Activated CD8-positive, alpha-beta T cell treated with anti-CD3 and anti-CD28 coated beads for 36 hours (primary cell): ENCODE measurements around the gene ADRA2C. TPM values are rescaled to one million over a fixed set of nuclear protein-coding genes. Genes with fewer than 3 reads are reported as not detected.

Experiments
- ATAC-seq: fragments of 200-7000 bp; cut with Tn5 transposase; one replicate; pipeline ENCODE4 v1.10.0; 2021; ENCODE audit warnings: mild to moderate bottlenecking, moderate library complexity
- CTCF ChIA-PET: fragments of 350-600 bp; sonication (Branson Sonifier 250); formaldehyde crosslinking; loops from one replicate; lab custom pipeline; 2021; ENCODE audit warnings: antibody characterized with exemption; lab: Charles Lee
- POLR2A ChIA-PET: fragments of 350-600 bp; sonication (Branson Sonifier 250); formaldehyde crosslinking; loops from one replicate; lab custom pipeline; 2021; ENCODE audit warnings: antibody characterized with exemption; lab: Charles Lee
- DNase-seq: peaks from one replicate; pipeline ENCODE4 v3.0.0-alpha.2; 2020
- H3K27ac Mint-ChIP-seq: one replicate; pipeline ENCODE4 v1.8.0; 2021; ENCODE audit warnings: mild to moderate bottlenecking, mixed read lengths
- H3K27me3 Mint-ChIP-seq: one replicate; pipeline ENCODE4 v1.8.0; 2021; ENCODE audit warnings: mixed read lengths
- H3K36me3 Mint-ChIP-seq: one replicate; pipeline ENCODE4 v1.8.0; 2021; ENCODE audit warnings: low read depth, mixed read lengths
- H3K4me1 Mint-ChIP-seq: one replicate; pipeline ENCODE4 v1.8.0; 2021; ENCODE audit warnings: low read depth, mixed read lengths
- H3K4me3 Mint-ChIP-seq: one replicate; pipeline ENCODE4 v1.8.0; 2021; ENCODE audit warnings: mild to moderate bottlenecking, moderate library complexity, mixed read lengths
- H3K9me3 Mint-ChIP-seq: one replicate; pipeline ENCODE4 v1.8.0; 2021; ENCODE audit warnings: mixed read lengths
- intact Hi-C: fragments of 100-400 bp; cut with micrococcal nuclease; formaldehyde crosslinking; loops from one replicate; pipeline ENCODE4 v1.10.0; 2022
- total RNA-seq, 2 experiments: library from RNA; stranded (reverse); gene quantifications; one replicate each; pipeline ENCODE4 v1.2.3, GENCODE V29; 2021
- TF ChIP-seq, protein P1 (sequence below): fragments of 200-600 bp; IDR thresholded peaks from one replicate; pipeline ENCODE4 v1.8.0; 2022; ENCODE audit warnings: antibody characterized with exemption, mild to moderate bottlenecking

ADRA2C gene
- total RNA-seq, 2 experiments from 2014 or later: 0.27 TPM; not detected in 1

GRCh38 chr4:3719836-3720235 lies 46.3 kb upstream of the ADRA2C start:
- H3K9me3 Mint-ChIP-seq: peaks cover 4% of the 10 kb centered on the region
- intact Hi-C loops: no loop called here
- TF ChIP-seq, protein P1, sequence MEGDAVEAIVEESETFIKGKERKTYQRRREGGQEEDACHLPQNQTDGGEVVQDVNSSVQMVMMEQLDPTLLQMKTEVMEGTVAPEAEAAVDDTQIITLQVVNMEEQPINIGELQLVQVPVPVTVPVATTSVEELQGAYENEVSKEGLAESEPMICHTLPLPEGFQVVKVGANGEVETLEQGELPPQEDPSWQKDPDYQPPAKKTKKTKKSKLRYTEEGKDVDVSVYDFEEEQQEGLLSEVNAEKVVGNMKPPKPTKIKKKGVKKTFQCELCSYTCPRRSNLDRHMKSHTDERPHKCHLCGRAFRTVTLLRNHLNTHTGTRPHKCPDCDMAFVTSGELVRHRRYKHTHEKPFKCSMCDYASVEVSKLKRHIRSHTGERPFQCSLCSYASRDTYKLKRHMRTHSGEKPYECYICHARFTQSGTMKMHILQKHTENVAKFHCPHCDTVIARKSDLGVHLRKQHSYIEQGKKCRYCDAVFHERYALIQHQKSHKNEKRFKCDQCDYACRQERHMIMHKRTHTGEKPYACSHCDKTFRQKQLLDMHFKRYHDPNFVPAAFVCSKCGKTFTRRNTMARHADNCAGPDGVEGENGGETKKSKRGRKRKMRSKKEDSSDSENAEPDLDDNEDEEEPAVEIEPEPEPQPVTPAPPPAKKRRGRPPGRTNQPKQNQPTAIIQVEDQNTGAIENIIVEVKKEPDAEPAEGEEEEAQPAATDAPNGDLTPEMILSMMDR: no peak
- peaks cover 18% of the 10 kb centered on the region for H3K27me3 Mint-ChIP-seq
- no peaks in the 10 kb centered on the region for H3K36me3 Mint-ChIP-seq
- H3K4me3 Mint-ChIP-seq: no peak overlapping the region
- ChIA-PET CTCF (no interaction called here), POLR2A (no interaction called here)
- no peaks in the 10 kb centered on the region for H3K4me1 Mint-ChIP-seq
- DNase-seq (no peak), ATAC-seq (no peak)
- H3K27ac Mint-ChIP-seq: no peak overlapping the region

- ATAC-seq (no peak), DNase-seq (no peak)
- intact Hi-C loops: no loop called here
- ChIA-PET POLR2A (no interaction called here), CTCF (no interaction called here)
- Mint-ChIP-seq H3K4me1 (no peaks in the 10 kb centered on the region), H3K27me3 (peaks cover 18% of the 10 kb centered on the region), H3K27ac (no peak overlapping the region), H3K36me3 (no peaks in the 10 kb centered on the region), H3K9me3 (peaks cover 4% of the 10 kb centered on the region), H3K4me3 (no peak overlapping the region)
- TF ChIP-seq, protein P1: no peak
Observed at GRCh38 chr4:3720466-3720865, 45.7 kb upstream of the ADRA2C start.

GRCh38 chr4:3721186-3721585 lies 45.0 kb upstream of the ADRA2C start:
- intact Hi-C loops: no loop called here
- no peak overlapping the region for H3K27ac Mint-ChIP-seq
- ChIA-PET CTCF (no interaction called here), POLR2A (no interaction called here)
- H3K9me3 Mint-ChIP-seq: peaks cover 4% of the 10 kb centered on the region
- H3K4me3 Mint-ChIP-seq: no peak overlapping the region
- H3K4me1 Mint-ChIP-seq: no peaks in the 10 kb centered on the region
- no peaks in the 10 kb centered on the region for H3K36me3 Mint-ChIP-seq
- ATAC-seq: no peak
- TF ChIP-seq, protein P1: no peak
- H3K27me3 Mint-ChIP-seq: peaks cover 18% of the 10 kb centered on the region
- no peak for DNase-seq

GRCh38 chr4:3721627-3722026 lies 44.6 kb upstream of the ADRA2C start:
- intact Hi-C loops: no loop called here
- no peak overlapping the region for H3K4me3 Mint-ChIP-seq
- peaks cover 4% of the 10 kb centered on the region for H3K9me3 Mint-ChIP-seq
- no peak for ATAC-seq
- no peaks in the 10 kb centered on the region for H3K4me1 Mint-ChIP-seq
- H3K36me3 Mint-ChIP-seq: no peaks in the 10 kb centered on the region
- no peak for DNase-seq
- POLR2A ChIA-PET: no interaction called here
- H3K27me3 Mint-ChIP-seq: peaks cover 18% of the 10 kb centered on the region
- no peak overlapping the region for H3K27ac Mint-ChIP-seq
- CTCF ChIA-PET: no interaction called here
- TF ChIP-seq, protein P1: no peak

DNA sequence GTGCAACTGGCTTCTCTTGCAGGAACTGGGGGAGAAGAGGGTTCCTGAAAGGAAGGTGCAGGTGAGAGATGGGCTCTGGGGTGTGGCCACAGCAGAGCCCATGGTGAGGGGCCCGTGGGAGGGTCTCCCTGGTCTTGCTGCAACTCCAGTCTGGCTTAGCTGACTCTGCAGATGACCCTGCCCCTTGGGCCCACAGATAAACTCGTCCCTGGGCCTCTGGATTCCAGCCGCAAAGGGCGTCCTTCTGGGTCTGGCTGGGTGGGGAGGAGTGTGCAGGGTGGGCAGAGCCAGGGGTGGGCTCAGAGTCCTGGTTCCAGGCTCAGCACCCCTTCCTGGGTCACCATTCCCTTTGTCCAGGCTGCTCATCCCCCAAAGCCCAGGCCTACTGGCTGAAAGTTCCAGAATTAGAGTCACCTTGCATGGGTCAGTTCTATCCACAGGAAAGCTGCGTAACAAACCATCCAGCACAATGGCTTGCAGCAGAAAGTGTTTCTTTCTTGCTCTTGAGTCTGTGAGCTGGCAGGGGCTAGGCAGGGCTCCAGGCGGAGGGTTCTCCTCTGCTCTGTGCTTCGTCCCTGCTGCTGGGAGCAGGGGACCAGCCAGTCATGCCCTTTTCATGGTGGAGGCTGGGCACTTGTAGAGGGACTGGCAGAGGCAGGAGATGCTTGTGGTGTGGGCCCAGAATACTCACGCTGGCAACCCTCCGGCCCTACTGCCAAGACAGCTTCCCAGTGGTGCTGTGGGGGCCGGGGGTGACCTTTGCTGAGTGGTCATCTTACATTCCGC lies 43.5 kb upstream of the ADRA2C start:
- Mint-ChIP-seq H3K36me3 (no peaks in the 10 kb centered on the region), H3K9me3 (peaks cover 4% of the 10 kb centered on the region), H3K4me1 (no peaks in the 10 kb centered on the region), H3K4me3 (no peak overlapping the region), H3K27ac (no peak overlapping the region), H3K27me3 (peaks cover 18% of the 10 kb centered on the region)
- TF ChIP-seq, protein P1: no peak
- intact Hi-C loops: no loop called here
- ChIA-PET CTCF (no interaction called here), POLR2A (no interaction called here)
- DNase-seq (no peak), ATAC-seq (no peak)
